Psoas muscle (tissue), 8 donors: ENCODE results near the gene RTN4R. TPM values are rescaled to one million over a fixed set of nuclear protein-coding genes. Genes with fewer than 3 reads are reported as not detected.
"Not testable (repeated sequence)": the region's sequence is repeated elsewhere in the genome, so short reads cannot be mapped to it uniquely, and the experiment has no call there.

Source experiments
- ATAC-seq, 4 donors: fragments of 200-7000 bp; cut with Tn5 transposase; one replicate each; pipeline ENCODE4 v1.9.1; 2020; ENCODE audit warnings: moderate library complexity in 3 of 4, mild to moderate bottlenecking in 2 of 4
- DNase-seq, 2 donors: peaks; one replicate each; pipeline ENCODE4 v3.0.0-alpha.2; 2020
- H3K27ac ChIP-seq: fragments of 200-600 bp; one replicate; pipeline ENCODE4 v1.8.0; 2022
- H3K27me3 ChIP-seq, 3 donors: fragments of 200-600 bp in 1 of 3; one replicate each; pipeline versions ENCODE4 v1.6.1 to v1.8.0; 2013 to 2022; ENCODE audit warnings: low read length in 2 of 3, mild to moderate bottlenecking in 2 of 3, moderate library complexity in 1 of 3; ENCODE audit not compliant: insufficient read depth in 3 of 3
- H3K36me3 ChIP-seq, 2 donors: fragments of 200-600 bp in 1 of 2; one replicate each; pipeline versions ENCODE4 v1.6.1 to v1.8.0; 2013 to 2022; ENCODE audit warnings: low read depth in 1 of 2, mild to moderate bottlenecking in 1 of 2, moderate library complexity in 1 of 2; ENCODE audit not compliant: insufficient read depth in 1 of 2
- H3K4me1 ChIP-seq: fragments of 200-600 bp; one replicate; pipeline ENCODE4 v1.8.0; 2022
- H3K4me3 ChIP-seq: fragments of 200-600 bp; one replicate; pipeline ENCODE4 v1.8.0; 2022; ENCODE audit warnings: mild to moderate bottlenecking
- H3K9me3 ChIP-seq: fragments of 200-600 bp; one replicate; pipeline ENCODE4 v1.8.0; 2022
- WGBS, 3 donors: extraction: QIAGEN DNeasy Blood & Tissue Kit; methylation state at CpG; one replicate each; pipeline versions ENCODE4 v1.1.6 to v1.1.7; 2013; 5-methylcytosine and 5-hydroxymethylcytosine counted together
- intact Hi-C, 2 donors: fragments of 100-400 bp; cut with DNase I; formaldehyde crosslinking; loops; one replicate each; pipeline versions ENCODE4 v1.11.0 to v1.14.2; 2022
- polyA plus RNA-seq, 3 donors: library from polyadenylated mRNA; stranded (reverse); fragments of 200-250 nt; gene quantifications; one replicate each; pipeline ENCODE4 v1.2.3, GENCODE V29; 2013
- total RNA-seq, 4 donors: library from RNA; stranded (reverse); fragmentation: NEBNext Ultra II Directional in 2 of 4; extraction: Animal tissue kit (Norgen Biotek cat#: 25700) in 2 of 4; gene quantifications; one replicate each; pipeline versions ENCODE4 v1.2.1 to v1.2.4, GENCODE V29; 2021 to 2023
- TF ChIP-seq, protein P1 (sequence below): fragments of 200-600 bp; IDR thresholded peaks from one replicate; pipeline ENCODE4 v1.8.0; 2022; ENCODE audit warnings: antibody characterized with exemption
- donor health status: healthy with polysubstance abuse.
- donor health status: DM: no; HTN: no; CAD: no; lungs with moderate emphysema.
- donor health status: Bipolar disorder and iron deficiency.
- donor health status: healthy.
- donor health status: DM: yes; HTN: yes; CAD: no.
- donor health status: DM: no; HTN: no; CAD: no.
- donor health status: DM: no; HTN: no; CAD: no.
- donor health status: DM: yes; HTN: yes; CAD: no.

The RTN4R gene
- total and polyA plus RNA-seq, 7 donors: 0.12 to 2.4 (median 0.36) TPM

DNA sequence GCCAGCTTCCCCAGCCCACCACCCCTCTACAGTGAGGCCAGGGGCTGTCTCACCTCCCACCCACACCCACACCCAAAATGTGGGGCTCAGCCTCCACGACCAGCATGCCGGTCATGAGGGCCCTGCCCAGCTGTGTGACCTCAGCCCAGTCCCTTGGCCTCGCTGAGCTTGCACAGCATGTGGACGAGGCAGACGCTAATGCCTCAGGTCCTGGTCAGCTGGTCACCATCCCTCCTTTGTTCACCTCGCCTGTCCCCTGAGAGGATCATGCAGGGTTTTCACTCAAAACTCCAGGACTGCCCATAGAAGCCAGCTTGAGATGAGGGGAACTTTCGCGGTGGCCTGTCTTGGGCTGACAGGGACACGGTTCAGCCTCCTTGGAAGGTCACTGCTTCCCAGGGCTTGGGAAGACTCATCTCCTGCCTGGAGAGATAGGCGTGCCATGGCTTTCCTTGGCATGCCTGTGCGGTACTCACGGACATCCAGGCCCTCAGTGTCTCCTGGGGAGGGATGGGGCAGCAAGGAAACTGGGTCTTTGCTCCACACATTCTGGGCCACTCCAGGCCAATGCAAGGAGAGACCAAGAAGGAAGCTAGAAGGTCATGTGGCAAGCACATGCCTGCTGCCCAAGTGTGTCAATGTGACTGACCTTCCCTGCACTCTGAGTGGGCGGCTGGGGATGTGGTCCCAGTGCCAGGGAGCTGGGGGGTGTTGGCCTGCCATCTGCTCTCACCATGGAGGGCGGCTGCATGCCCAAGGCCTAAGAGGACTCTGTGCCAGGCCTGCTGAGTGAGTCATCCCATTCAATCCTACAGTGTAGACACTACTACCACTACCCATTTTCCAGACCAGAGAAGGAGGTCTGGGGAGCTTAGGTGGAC lies 3.2 kb upstream of the RTN4R start:
- Histone ChIP-seq H3K27ac (no peak overlapping the region), H3K4me1 (no peaks in the 10 kb centered on the region), H3K27me3 (no peaks in the 10 kb centered on the region), H3K36me3 (no peaks in the 10 kb centered on the region), H3K9me3 (no peaks in the 10 kb centered on the region), H3K4me3 (no peak overlapping the region)
- TF ChIP-seq, protein P1, sequence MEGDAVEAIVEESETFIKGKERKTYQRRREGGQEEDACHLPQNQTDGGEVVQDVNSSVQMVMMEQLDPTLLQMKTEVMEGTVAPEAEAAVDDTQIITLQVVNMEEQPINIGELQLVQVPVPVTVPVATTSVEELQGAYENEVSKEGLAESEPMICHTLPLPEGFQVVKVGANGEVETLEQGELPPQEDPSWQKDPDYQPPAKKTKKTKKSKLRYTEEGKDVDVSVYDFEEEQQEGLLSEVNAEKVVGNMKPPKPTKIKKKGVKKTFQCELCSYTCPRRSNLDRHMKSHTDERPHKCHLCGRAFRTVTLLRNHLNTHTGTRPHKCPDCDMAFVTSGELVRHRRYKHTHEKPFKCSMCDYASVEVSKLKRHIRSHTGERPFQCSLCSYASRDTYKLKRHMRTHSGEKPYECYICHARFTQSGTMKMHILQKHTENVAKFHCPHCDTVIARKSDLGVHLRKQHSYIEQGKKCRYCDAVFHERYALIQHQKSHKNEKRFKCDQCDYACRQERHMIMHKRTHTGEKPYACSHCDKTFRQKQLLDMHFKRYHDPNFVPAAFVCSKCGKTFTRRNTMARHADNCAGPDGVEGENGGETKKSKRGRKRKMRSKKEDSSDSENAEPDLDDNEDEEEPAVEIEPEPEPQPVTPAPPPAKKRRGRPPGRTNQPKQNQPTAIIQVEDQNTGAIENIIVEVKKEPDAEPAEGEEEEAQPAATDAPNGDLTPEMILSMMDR: no peak
- DNase-seq (peak in 1 of 2 donors; percentile 34), ATAC-seq (peak; percentile 10 to 25 (median 22))
- intact Hi-C loops: no loop called here
- 54 to 65% (median 54%) methylated on average over 12 to 13 of the region's 14 CpGs for WGBS, 3 donors

GRCh38 chr22:20270190-20271113 lies 2.3 kb upstream of the RTN4R start:
- H3K9me3 ChIP-seq, intact Hi-C loops, H3K27me3 ChIP-seq, H3K4me3 ChIP-seq, H3K27ac ChIP-seq, H3K4me1 ChIP-seq, H3K36me3 ChIP-seq, DNase-seq: not testable (repeated sequence)
- TF ChIP-seq, protein P1: peak; percentile 8
- peak; percentile 76 to 89 (median 82) for ATAC-seq
- WGBS, 3 donors: 63 to 77% (median 75%) methylated on average over 17 to 23 of the region's 23 CpGs

- ATAC-seq, H3K27me3 ChIP-seq, H3K36me3 ChIP-seq, intact Hi-C loops, H3K9me3 ChIP-seq, H3K4me1 ChIP-seq, H3K27ac ChIP-seq, DNase-seq, H3K4me3 ChIP-seq: not testable (repeated sequence)
- 91 to 95% (median 93%) methylated on average over 7 to 8 of the region's 8 CpGs for whole genome bisulfite sequencing, 3 donors
Observed at GRCh38 chr22:20269673-20270072, 1.6 kb upstream of the RTN4R start.

- intact Hi-C loops, ATAC-seq, H3K27me3 ChIP-seq, H3K36me3 ChIP-seq, H3K27ac ChIP-seq, H3K9me3 ChIP-seq, DNase-seq, H3K4me3 ChIP-seq, H3K4me1 ChIP-seq: not testable (repeated sequence)
- WGBS, 3 donors: 83 to 97% (median 94%) methylated on average over 4 of the region's 4 CpGs
Observed at GRCh38 chr22:20269201-20269600, 1.1 kb upstream of the RTN4R start.

DNA sequence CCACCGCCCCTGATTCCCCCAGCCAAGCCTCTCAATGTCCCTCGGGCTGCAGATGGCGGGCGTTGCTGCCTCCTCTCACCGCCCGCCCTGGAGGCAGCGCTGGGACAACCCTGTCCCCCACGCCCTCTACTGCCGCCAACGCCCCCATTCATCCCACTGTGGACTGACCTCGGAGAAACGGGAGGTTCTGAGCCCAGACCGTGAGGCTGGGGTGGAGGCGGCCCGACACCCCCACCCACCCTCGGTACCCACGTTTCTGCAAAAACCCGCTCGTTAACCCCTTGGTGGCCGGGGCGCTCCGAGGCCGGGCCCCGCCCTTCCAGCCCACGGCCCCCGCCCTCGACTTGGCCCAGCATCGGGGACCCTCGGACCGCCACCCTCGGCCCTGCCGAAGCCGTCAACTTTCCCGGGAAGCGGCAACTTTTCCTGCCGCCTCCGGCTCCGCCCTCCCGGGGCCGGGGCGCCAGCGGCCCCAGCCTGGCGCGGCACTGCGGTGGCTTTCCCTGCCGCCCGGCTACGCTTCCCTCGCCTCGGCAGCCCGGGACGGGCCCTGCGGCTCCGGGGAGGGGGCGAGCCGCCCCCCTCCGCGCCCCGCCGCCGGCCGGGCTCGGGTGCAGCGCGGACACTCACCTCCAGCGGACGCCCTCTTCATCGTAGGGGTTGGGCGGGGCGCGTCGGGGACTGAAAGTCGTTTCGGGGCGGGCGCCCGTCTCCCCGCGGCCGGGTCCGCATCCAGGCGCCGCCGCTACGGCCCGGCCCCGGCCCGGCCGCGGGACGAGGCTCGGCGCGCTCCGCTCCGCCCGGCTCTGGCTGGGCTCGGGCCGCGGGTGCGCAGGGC lies 458 bp downstream of the RTN4R start:
- Histone ChIP-seq H3K27ac (no peak overlapping the region), H3K4me3 (peak overlapping the region; percentile 55), H3K4me1 (no peaks in the 10 kb centered on the region), H3K9me3 (no peaks in the 10 kb centered on the region), H3K27me3 (no peaks in the 10 kb centered on the region), H3K36me3 (no peaks in the 10 kb centered on the region)
- ATAC-seq (no peak), DNase-seq (no peak)
- 2 to 3% (median 3%) methylated on average over 49 to 101 of the region's 101 CpGs for WGBS, 3 donors
- intact Hi-C loops: loop anchor here in 1 of 2 donors (1.0 kb wide), 1 partner anchor 110 kb away; no protein-coding TSS in a partner anchor
- TF ChIP-seq, protein P1: no peak

DNA sequence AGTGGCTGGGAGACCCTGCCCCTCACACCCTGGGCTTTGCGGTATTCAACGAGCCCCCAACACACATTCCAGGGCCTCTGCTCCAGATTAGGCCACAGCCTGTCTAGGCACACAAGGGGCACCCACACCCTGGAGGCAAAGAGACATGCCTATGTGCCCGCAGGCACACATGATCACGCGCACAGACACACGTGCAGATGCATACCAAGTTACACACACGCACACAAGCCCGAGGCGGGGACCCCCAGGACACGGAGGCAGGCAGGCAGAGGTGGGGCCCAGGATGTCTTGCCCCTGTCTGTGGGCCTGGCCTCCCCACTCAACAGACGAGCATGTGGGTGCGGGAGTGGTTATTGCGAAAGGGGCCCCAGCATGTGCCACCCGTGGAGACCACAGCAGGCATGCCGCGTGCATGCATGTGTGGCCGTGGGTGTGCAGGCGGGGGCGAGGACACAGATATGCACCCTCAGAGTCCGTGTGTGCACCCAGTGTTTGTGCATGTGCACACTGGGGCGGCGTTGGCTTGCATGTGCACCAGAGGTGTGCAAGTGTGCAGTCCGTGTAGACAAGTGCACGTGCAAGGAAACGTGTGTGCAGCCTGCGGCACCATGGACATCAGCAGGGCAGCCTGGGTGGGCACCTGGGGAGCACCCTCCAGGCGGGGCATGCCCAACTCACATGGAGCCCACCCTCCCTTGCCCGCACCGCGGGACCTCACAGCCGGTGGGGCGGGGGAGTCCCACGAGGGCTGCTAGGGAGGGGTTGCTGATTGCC lies 1.3 kb downstream of the RTN4R start:
- ATAC-seq, H3K4me3 ChIP-seq, H3K9me3 ChIP-seq, H3K27me3 ChIP-seq, intact Hi-C loops, H3K4me1 ChIP-seq, H3K36me3 ChIP-seq, H3K27ac ChIP-seq, DNase-seq: not testable (repeated sequence)
- 71 to 77% (median 74%) methylated on average over 30 to 33 of the region's 33 CpGs for WGBS, 3 donors
